ENCODE results near the gene TSPAN2.

Gene TSPAN2

DNA sequence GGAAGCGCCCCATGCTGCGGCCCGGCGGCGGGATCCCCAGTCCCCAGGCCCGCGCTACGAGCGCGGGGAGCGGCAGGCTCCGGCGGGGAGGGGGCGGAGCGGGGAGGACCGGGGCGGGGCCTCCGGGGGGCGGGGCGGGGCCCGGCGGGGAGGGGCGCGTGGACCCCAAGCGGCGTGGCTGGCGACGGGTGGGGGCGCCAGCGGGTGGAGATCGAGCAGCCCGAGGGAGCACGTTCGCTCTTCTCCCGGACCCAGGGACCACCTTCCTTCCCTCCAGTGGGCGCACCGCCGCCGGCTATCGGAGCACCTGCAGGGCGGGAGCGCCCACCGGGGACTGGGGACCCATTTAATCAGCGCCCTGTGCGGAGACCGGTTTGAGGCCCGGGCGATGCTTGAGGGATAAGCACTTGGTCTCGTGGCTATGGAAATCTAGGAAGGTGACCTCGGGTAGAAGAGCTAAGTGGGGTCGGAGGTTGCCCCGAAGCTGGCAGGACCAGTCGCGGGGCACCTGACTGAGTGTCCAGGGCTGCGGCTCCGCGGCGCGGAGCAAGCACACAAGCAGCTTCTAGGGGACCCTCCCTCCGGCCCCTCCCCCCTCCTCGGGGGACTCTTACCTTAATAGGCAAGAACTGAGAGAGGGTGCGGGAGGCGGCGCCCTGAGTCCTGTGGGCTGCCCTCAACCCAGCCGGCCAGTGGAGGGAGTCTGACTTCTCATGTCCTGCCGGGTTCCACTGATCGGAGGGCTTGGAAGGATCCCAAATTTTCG, at the start of gene TSPAN2:
Gene TSPAN2 (minus strand): TSS at position 84 of the 766 bp plus-strand sequence. CDS start 71 bp downstream, at position 13.
- Histone ChIP-seq H3K27ac (ENCODE audit: low read length) (no peak within 1 kb of the TSS), H3K4me3 (ENCODE audit: low read length) (no peak within 1 kb of the TSS), H3K9ac (ENCODE audit: low read length) (no peak within 1 kb of the TSS), H3K79me2 (ENCODE audit: low read length) (no peaks in the 10 kb centered on the region), H4K20me1 (ENCODE audit: insufficient read depth, low read length) (no peaks in the 10 kb centered on the region), H3K4me1 (ENCODE audit: low read length) (no peaks in the 10 kb centered on the region), H3K9me3 (replicated peaks; ENCODE audit: insufficient read depth, low read length) (no peaks in the 10 kb centered on the region), H2AFZ (ENCODE audit: low read length) (no peak within 1 kb of the TSS), H3K9me2 (replicated peaks; ENCODE audit: insufficient read depth, low read length) (no peaks in the 10 kb centered on the region), H3K36me3 (replicated peaks; ENCODE audit: insufficient read depth, low read length) (no peaks in the 10 kb centered on the region), H3K4me2 (ENCODE audit: low read depth, low read length) (0 out of 2 replicates have a peak within 1 kb of the TSS, but pooled peaks have one; percentile 12), H3K27me3 (replicated peaks; ENCODE audit: insufficient read depth, low read length) (peaks cover 12% of the 10 kb centered on the region; the same call in 1 of the 2 replicates), H3F3A (ENCODE audit: insufficient read depth, low read length) (no peaks in the 10 kb centered on the region)
- no peak for DNase-seq
- TF ChIP-seq EZH2 (optimal IDR thresholded peaks at IDR 0.05; ENCODE audit: low read depth, low read length) = no peak
- TF ChIP-seq, protein P1, sequence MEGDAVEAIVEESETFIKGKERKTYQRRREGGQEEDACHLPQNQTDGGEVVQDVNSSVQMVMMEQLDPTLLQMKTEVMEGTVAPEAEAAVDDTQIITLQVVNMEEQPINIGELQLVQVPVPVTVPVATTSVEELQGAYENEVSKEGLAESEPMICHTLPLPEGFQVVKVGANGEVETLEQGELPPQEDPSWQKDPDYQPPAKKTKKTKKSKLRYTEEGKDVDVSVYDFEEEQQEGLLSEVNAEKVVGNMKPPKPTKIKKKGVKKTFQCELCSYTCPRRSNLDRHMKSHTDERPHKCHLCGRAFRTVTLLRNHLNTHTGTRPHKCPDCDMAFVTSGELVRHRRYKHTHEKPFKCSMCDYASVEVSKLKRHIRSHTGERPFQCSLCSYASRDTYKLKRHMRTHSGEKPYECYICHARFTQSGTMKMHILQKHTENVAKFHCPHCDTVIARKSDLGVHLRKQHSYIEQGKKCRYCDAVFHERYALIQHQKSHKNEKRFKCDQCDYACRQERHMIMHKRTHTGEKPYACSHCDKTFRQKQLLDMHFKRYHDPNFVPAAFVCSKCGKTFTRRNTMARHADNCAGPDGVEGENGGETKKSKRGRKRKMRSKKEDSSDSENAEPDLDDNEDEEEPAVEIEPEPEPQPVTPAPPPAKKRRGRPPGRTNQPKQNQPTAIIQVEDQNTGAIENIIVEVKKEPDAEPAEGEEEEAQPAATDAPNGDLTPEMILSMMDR (IDR thresholded peaks at IDR 0.05; ENCODE audit: low read length) = no peak
- no peak for TF ChIP-seq EZH2phosphoT487 (IDR thresholded peaks at IDR 0.05; ENCODE audit: low read length)

DNA sequence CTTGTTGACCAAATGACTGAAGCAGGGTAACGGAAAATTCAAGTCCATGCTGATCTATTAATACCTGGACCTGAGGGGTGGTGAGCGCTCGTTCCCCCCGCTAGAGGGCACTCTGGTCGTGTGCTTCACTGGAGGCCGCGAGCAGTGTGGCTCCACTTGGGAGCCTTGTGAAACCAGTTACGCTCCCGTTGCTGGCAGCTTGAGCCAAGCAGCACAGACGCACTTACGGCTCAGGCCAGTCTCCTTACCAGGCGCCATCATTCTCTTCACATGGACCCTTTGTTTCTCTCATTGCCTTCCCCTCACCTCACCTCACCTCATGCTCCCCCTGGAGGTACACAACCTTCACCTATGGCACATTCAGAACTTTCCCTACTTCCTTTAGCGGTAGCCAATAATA, 49.7 kb upstream of the TSPAN2 start:
- Histone ChIP-seq H3K9ac (ENCODE audit: low read length) (no peak overlapping the region), H3K9me3 (replicated peaks; ENCODE audit: insufficient read depth, low read length) (no peaks in the 10 kb centered on the region), H3K9me2 (replicated peaks; ENCODE audit: insufficient read depth, low read length) (no peaks in the 10 kb centered on the region), H3K4me2 (ENCODE audit: low read depth, low read length) (peak overlapping the region; percentile 41; the same call in 1 of the 2 replicates), H3K27ac (ENCODE audit: low read length) (no peak overlapping the region), H3K79me2 (ENCODE audit: low read length) (no peaks in the 10 kb centered on the region), H3K4me1 (ENCODE audit: low read length) (no peaks in the 10 kb centered on the region), H3K27me3 (replicated peaks; ENCODE audit: insufficient read depth, low read length) (no peaks in the 10 kb centered on the region), H2AFZ (ENCODE audit: low read length) (peak overlapping the region; percentile 45; the same call in 1 of the 2 replicates), H3K4me3 (ENCODE audit: low read length) (no peak overlapping the region), H3F3A (ENCODE audit: insufficient read depth, low read length) (no peaks in the 10 kb centered on the region), H4K20me1 (ENCODE audit: insufficient read depth, low read length) (no peaks in the 10 kb centered on the region), H3K36me3 (replicated peaks; ENCODE audit: insufficient read depth, low read length) (no peaks in the 10 kb centered on the region)
- no peak for TF ChIP-seq EZH2 (optimal IDR thresholded peaks at IDR 0.05; ENCODE audit: low read depth, low read length)
- TF ChIP-seq, protein P1 (IDR thresholded peaks at IDR 0.05; ENCODE audit: low read length) = peak; percentile 62
- peak; percentile 71 for DNase-seq

DNA sequence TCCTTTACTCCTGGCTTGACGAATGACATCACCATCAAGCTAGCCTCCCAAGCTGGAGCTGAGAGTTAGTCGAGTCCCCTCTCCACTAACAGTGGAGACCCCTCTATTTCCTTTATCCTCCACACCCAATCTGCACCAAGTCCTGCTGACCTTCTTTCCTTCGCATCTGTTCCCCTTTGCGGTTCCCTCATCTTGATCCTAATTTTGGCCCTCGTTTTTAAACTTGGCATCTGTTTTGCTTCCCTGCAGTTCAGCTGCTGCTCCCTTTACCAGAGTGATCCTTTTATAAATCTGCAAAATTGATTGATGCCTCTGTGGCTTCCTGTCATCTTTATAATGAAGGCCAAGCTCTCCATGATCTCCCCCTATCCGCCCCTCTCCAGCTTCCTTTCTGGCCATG, 49.0 kb upstream of the TSPAN2 start:
- TF ChIP-seq EZH2 (optimal IDR thresholded peaks at IDR 0.05; ENCODE audit: low read depth, low read length) (no peak), EZH2phosphoT487 (IDR thresholded peaks at IDR 0.05; ENCODE audit: low read length) (no peak)
- TF ChIP-seq, protein P1 (IDR thresholded peaks at IDR 0.05; ENCODE audit: low read length) = no peak
- Histone ChIP-seq H3K27me3 (replicated peaks; ENCODE audit: insufficient read depth, low read length) (no peaks in the 10 kb centered on the region), H3F3A (ENCODE audit: insufficient read depth, low read length) (no peaks in the 10 kb centered on the region), H3K4me1 (ENCODE audit: low read length) (no peaks in the 10 kb centered on the region), H3K27ac (ENCODE audit: low read length) (no peak overlapping the region), H3K79me2 (ENCODE audit: low read length) (no peaks in the 10 kb centered on the region), H3K9ac (ENCODE audit: low read length) (no peak overlapping the region), H3K9me3 (replicated peaks; ENCODE audit: insufficient read depth, low read length) (no peaks in the 10 kb centered on the region), H4K20me1 (ENCODE audit: insufficient read depth, low read length) (no peaks in the 10 kb centered on the region), H3K36me3 (replicated peaks; ENCODE audit: insufficient read depth, low read length) (no peaks in the 10 kb centered on the region), H2AFZ (ENCODE audit: low read length) (no peak overlapping the region), H3K4me2 (ENCODE audit: low read depth, low read length) (no peak overlapping the region), H3K9me2 (replicated peaks; ENCODE audit: insufficient read depth, low read length) (no peaks in the 10 kb centered on the region), H3K4me3 (ENCODE audit: low read length) (no peak overlapping the region)
- no peak for DNase-seq
